Hematopoietic multipotent progenitor cell treated with erythropoietin and hydrocortisone succinate and interleukin-3 and kit ligand, for 4 days (in vitro differentiated cells): ENCODE measurements around the gene SLC25A51.
A peak's percentile ranks its signal among the peaks of the same experiment; 100 is the strongest.

Experiments
- DNase-seq: peaks from one replicate; pipeline ENCODE4 v3.0.0-alpha.2; 2015

Gene SLC25A51

GRCh38 chr9:37903647-37904444 is at the start of gene SLC25A51:
Gene SLC25A51, minus strand, starts transcription at chr9:37904127. Its CDS starts 15,577 bp downstream, at chr9:37888550.
- DNase-seq = peak; percentile 95

- no peak for DNase-seq
Measured at GRCh38 chr9:37953206-37953774, 49.4 kb upstream of the SLC25A51 start.

- DNase-seq = no peak
Measured at GRCh38 chr9:37952731-37953130, 48.8 kb upstream of the SLC25A51 start.

GRCh38 chr9:37951671-37952449 is 47.9 kb upstream of the SLC25A51 start:
- DNase-seq = no peak

GRCh38 chr9:37950561-37950960 is 46.6 kb upstream of the SLC25A51 start:
- DNase-seq = no peak

GRCh38 chr9:37949576-37949975 is 45.6 kb upstream of the SLC25A51 start:
- no peak for DNase-seq

- no peak for DNase-seq
Measured at GRCh38 chr9:37948417-37948980, 44.6 kb upstream of the SLC25A51 start.

- no peak for DNase-seq
Measured at GRCh38 chr9:37947977-37948376, 44.0 kb upstream of the SLC25A51 start.

GRCh38 chr9:37947471-37947870 is 43.5 kb upstream of the SLC25A51 start:
- no peak for DNase-seq

- DNase-seq = no peak
Measured at GRCh38 chr9:37946971-37947370, 43.0 kb upstream of the SLC25A51 start.

GRCh38 chr9:37946041-37946440 is 42.1 kb upstream of the SLC25A51 start:
- DNase-seq = no peak

GRCh38 chr9:37944671-37945481 is 40.9 kb upstream of the SLC25A51 start:
- DNase-seq = no peak

GRCh38 chr9:37944266-37944650 is 40.3 kb upstream of the SLC25A51 start:
- DNase-seq = no peak

- DNase-seq = no peak
Measured at GRCh38 chr9:37943345-37944265, 39.7 kb upstream of the SLC25A51 start.

- DNase-seq = no peak
Measured at GRCh38 chr9:37942621-37943344, 38.9 kb upstream of the SLC25A51 start.

GRCh38 chr9:37941253-37941652 is 37.3 kb upstream of the SLC25A51 start:
- no peak for DNase-seq

- DNase-seq = peak; percentile 19
Measured at GRCh38 chr9:37939575-37940095, 35.7 kb upstream of the SLC25A51 start.

GRCh38 chr9:37938121-37938891 is 34.4 kb upstream of the SLC25A51 start:
- no peak for DNase-seq

- DNase-seq = no peak
Measured at GRCh38 chr9:37937366-37937765, 33.4 kb upstream of the SLC25A51 start.

GRCh38 chr9:37936965-37937364 is 33.0 kb upstream of the SLC25A51 start:
- peak; percentile 76 for DNase-seq
